NCI-H2029 (cell line): ENCODE data around the gene FCMR.
"Not testable (repeated sequence)": the region's sequence is repeated elsewhere in the genome, so short reads cannot be mapped to it uniquely, and the experiment has no call there.

Source experiments
- DNase-seq: peaks from one replicate; lab custom pipeline; 2025; lab: John Stamatoyannopoulos, UW

FCMR gene

GRCh38 chr1:206873603-206874188 lies 48.0 kb downstream of the FCMR start:
- DNase-seq, result no peak

GRCh38 chr1:206872139-206872538 lies 49.6 kb downstream of the FCMR start:
- no peak for DNase-seq

- no peak for DNase-seq
Observed at GRCh38 chr1:206868264-206868663, 53.5 kb downstream of the FCMR start.

- DNase-seq, result no peak
Observed at GRCh38 chr1:206867716-206868115, 54.0 kb downstream of the FCMR start.

- DNase-seq, result no peak
Observed at GRCh38 chr1:206867239-206867638, 54.5 kb downstream of the FCMR start.

- no peak for DNase-seq
Observed at GRCh38 chr1:206866062-206866461, 55.7 kb downstream of the FCMR start.

GRCh38 chr1:206864939-206865671 lies 56.6 kb downstream of the FCMR start, which contains the start of gene IL20:
Gene IL20 (plus strand): TSS chr1:206865623. CDS start chr1:206865853, 230 bp downstream.
- DNase-seq, result peak; percentile 84

- peak; percentile 30 for DNase-seq
Observed at GRCh38 chr1:206863266-206863665, 58.5 kb downstream of the FCMR start.

- no peak for DNase-seq
Observed at GRCh38 chr1:206860165-206860564, 61.6 kb downstream of the FCMR start.

- DNase-seq, result no peak
Observed at GRCh38 chr1:206859082-206859521, 62.6 kb downstream of the FCMR start.

GRCh38 chr1:206856674-206857464 lies 64.9 kb downstream of the FCMR start:
- DNase-seq, result no peak

- no peak for DNase-seq
Observed at GRCh38 chr1:206855859-206856258, 65.9 kb downstream of the FCMR start.

- DNase-seq, result peak; percentile 50
Observed at GRCh38 chr1:206854401-206855129, 67.2 kb downstream of the FCMR start.

- not testable (repeated sequence) for DNase-seq
Observed at GRCh38 chr1:206853696-206854095, 68.0 kb downstream of the FCMR start.
